ENCODE measurements around the gene NEK3.
"Not testable (repeated sequence)": the region's sequence is repeated elsewhere in the genome, so short reads cannot be mapped to it uniquely, and the experiment has no call there.

NEK3 gene

GRCh38 chr13:52194184-52194868, 34.9 kb upstream of the NEK3 start:
- H3K27ac ChIP-seq (ENCODE audit: low read depth, low read length) = peak overlapping the region; percentile 58
- H3K9me3 ChIP-seq (ENCODE audit: control insufficient read depth in 5 of 5, low read length in 5 of 5) = no peaks in the 10 kb centered on the region
- H3K36me3 ChIP-seq (ENCODE audit: control insufficient read depth in 5 of 5, insufficient read depth in 5 of 5, low read length in 5 of 5) = no peaks in the 10 kb centered on the region
- H3K4me1 ChIP-seq (ENCODE audit: control insufficient read depth in 5 of 5, insufficient read depth in 5 of 5, low read length in 5 of 5) = peaks cover 0 to 25% (median 14%) of the 10 kb centered on the region in 5 donors
- H3K4me3 ChIP-seq (ENCODE audit: low read depth in 1 of 5, low read length in 5 of 5) = peak overlapping the region; percentile 90 to 100 (median 99)
- peak overlapping the region; percentile 38 to 96 (median 86) for H3K9ac ChIP-seq (ENCODE audit: low read length in 5 of 5)
- H3K27me3 ChIP-seq (ENCODE audit: control insufficient read depth in 5 of 5, insufficient read depth in 4 of 5, low read length in 5 of 5) = no peaks in the 10 kb centered on the region

GRCh38 chr13:52193587-52194183, 34.3 kb upstream of the NEK3 start:
- peaks cover 0 to 25% (median 14%) of the 10 kb centered on the region in 5 donors for H3K4me1 ChIP-seq (ENCODE audit: control insufficient read depth in 5 of 5, insufficient read depth in 5 of 5, low read length in 5 of 5)
- H3K9ac ChIP-seq (ENCODE audit: low read length in 5 of 5) = peak overlapping the region; percentile 50 to 96 (median 86)
- peak overlapping the region; percentile 58 for H3K27ac ChIP-seq (ENCODE audit: low read depth, low read length)
- not testable (repeated sequence) for H3K27me3 ChIP-seq (ENCODE audit: control insufficient read depth in 5 of 5, insufficient read depth in 4 of 5, low read length in 5 of 5); H3K9me3 ChIP-seq (ENCODE audit: control insufficient read depth in 5 of 5, low read length in 5 of 5); H3K36me3 ChIP-seq (ENCODE audit: control insufficient read depth in 5 of 5, insufficient read depth in 5 of 5, low read length in 5 of 5)
- H3K4me3 ChIP-seq (ENCODE audit: low read depth in 1 of 5, low read length in 5 of 5) = peak overlapping the region; percentile 90 to 100 (median 99)

- not testable (repeated sequence) for H3K27me3 ChIP-seq (ENCODE audit: control insufficient read depth in 5 of 5, insufficient read depth in 4 of 5, low read length in 5 of 5); H3K9me3 ChIP-seq (ENCODE audit: control insufficient read depth in 5 of 5, low read length in 5 of 5); H3K9ac ChIP-seq (ENCODE audit: low read length in 5 of 5); H3K27ac ChIP-seq (ENCODE audit: low read depth, low read length); H3K4me1 ChIP-seq (ENCODE audit: control insufficient read depth in 5 of 5, insufficient read depth in 5 of 5, low read length in 5 of 5); H3K4me3 ChIP-seq (ENCODE audit: low read depth in 1 of 5, low read length in 5 of 5)
- peaks cover 4 to 23% (median 10%) of the 10 kb centered on the region in 5 donors for H3K36me3 ChIP-seq (ENCODE audit: control insufficient read depth in 5 of 5, insufficient read depth in 5 of 5, low read length in 5 of 5)
These were observed 28.2 kb upstream of the NEK3 start for GRCh38 chr13:52187424-52188187.

- Histone ChIP-seq H3K4me3 (ENCODE audit: low read depth in 1 of 5, low read length in 5 of 5) (no peak overlapping the region), H3K9ac (ENCODE audit: low read length in 5 of 5) (no peak overlapping the region), H3K27ac (ENCODE audit: low read depth, low read length) (no peak overlapping the region), H3K4me1 (ENCODE audit: control insufficient read depth in 5 of 5, insufficient read depth in 5 of 5, low read length in 5 of 5) (no peaks in the 10 kb centered on the region), H3K36me3 (ENCODE audit: control insufficient read depth in 5 of 5, insufficient read depth in 5 of 5, low read length in 5 of 5) (peaks cover 4 to 23% (median 11%) of the 10 kb centered on the region in 5 donors), H3K27me3 (ENCODE audit: control insufficient read depth in 5 of 5, insufficient read depth in 4 of 5, low read length in 5 of 5) (no peaks in the 10 kb centered on the region), H3K9me3 (ENCODE audit: control insufficient read depth in 5 of 5, low read length in 5 of 5) (no peaks in the 10 kb centered on the region)
These were observed 27.6 kb upstream of the NEK3 start for GRCh38 chr13:52187029-52187423.

GRCh38 chr13:52181316-52181954, 22.0 kb upstream of the NEK3 start:
- peaks cover 18 to 37% (median 26%) of the 10 kb centered on the region in 5 donors for H3K36me3 ChIP-seq (ENCODE audit: control insufficient read depth in 5 of 5, insufficient read depth in 5 of 5, low read length in 5 of 5)
- not testable (repeated sequence) for H3K9ac ChIP-seq (ENCODE audit: low read length in 5 of 5); H3K27me3 ChIP-seq (ENCODE audit: control insufficient read depth in 5 of 5, insufficient read depth in 4 of 5, low read length in 5 of 5)

GRCh38 chr13:52179925-52180324, 20.5 kb upstream of the NEK3 start:
- Histone ChIP-seq H3K27me3 (ENCODE audit: control insufficient read depth in 5 of 5, insufficient read depth in 4 of 5, low read length in 5 of 5) (no peaks in the 10 kb centered on the region), H3K9me3 (ENCODE audit: control insufficient read depth in 5 of 5, low read length in 5 of 5) (no peaks in the 10 kb centered on the region), H3K9ac (ENCODE audit: low read length in 5 of 5) (no peak overlapping the region), H3K36me3 (ENCODE audit: control insufficient read depth in 5 of 5, insufficient read depth in 5 of 5, low read length in 5 of 5) (peaks cover 14 to 33% (median 25%) of the 10 kb centered on the region in 5 donors), H3K4me3 (ENCODE audit: low read depth in 1 of 5, low read length in 5 of 5) (no peak overlapping the region), H3K27ac (ENCODE audit: low read depth, low read length) (no peak overlapping the region), H3K4me1 (ENCODE audit: control insufficient read depth in 5 of 5, insufficient read depth in 5 of 5, low read length in 5 of 5) (no peaks in the 10 kb centered on the region)

More at GRCh38 chr13:52181316-52181954, 22.0 kb upstream of the NEK3 start:
- not testable (repeated sequence) for H3K9me3 ChIP-seq (ENCODE audit: control insufficient read depth in 5 of 5, low read length in 5 of 5); H3K27ac ChIP-seq (ENCODE audit: low read depth, low read length); H3K4me1 ChIP-seq (ENCODE audit: control insufficient read depth in 5 of 5, insufficient read depth in 5 of 5, low read length in 5 of 5); H3K4me3 ChIP-seq (ENCODE audit: low read depth in 1 of 5, low read length in 5 of 5)

- Histone ChIP-seq H3K4me1 (ENCODE audit: control insufficient read depth in 5 of 5, insufficient read depth in 5 of 5, low read length in 5 of 5) (no peaks in the 10 kb centered on the region), H3K4me3 (ENCODE audit: low read depth in 1 of 5, low read length in 5 of 5) (no peak overlapping the region), H3K27me3 (ENCODE audit: control insufficient read depth in 5 of 5, insufficient read depth in 4 of 5, low read length in 5 of 5) (no peaks in the 10 kb centered on the region), H3K27ac (ENCODE audit: low read depth, low read length) (no peak overlapping the region), H3K36me3 (ENCODE audit: control insufficient read depth in 5 of 5, insufficient read depth in 5 of 5, low read length in 5 of 5) (peaks cover 13 to 32% (median 25%) of the 10 kb centered on the region in 5 donors), H3K9ac (ENCODE audit: low read length in 5 of 5) (no peak overlapping the region), H3K9me3 (ENCODE audit: control insufficient read depth in 5 of 5, low read length in 5 of 5) (no peaks in the 10 kb centered on the region)
These were observed 17.9 kb upstream of the NEK3 start for GRCh38 chr13:52177276-52177675.

GRCh38 chr13:52173970-52174369, 14.6 kb upstream of the NEK3 start:
- not testable (repeated sequence) for H3K4me3 ChIP-seq (ENCODE audit: low read depth in 1 of 5, low read length in 5 of 5); H3K27me3 ChIP-seq (ENCODE audit: control insufficient read depth in 5 of 5, insufficient read depth in 4 of 5, low read length in 5 of 5); H3K27ac ChIP-seq (ENCODE audit: low read depth, low read length); H3K9me3 ChIP-seq (ENCODE audit: control insufficient read depth in 5 of 5, low read length in 5 of 5); H3K4me1 ChIP-seq (ENCODE audit: control insufficient read depth in 5 of 5, insufficient read depth in 5 of 5, low read length in 5 of 5); H3K9ac ChIP-seq (ENCODE audit: low read length in 5 of 5)
- H3K36me3 ChIP-seq (ENCODE audit: control insufficient read depth in 5 of 5, insufficient read depth in 5 of 5, low read length in 5 of 5) = peaks cover 13 to 34% (median 31%) of the 10 kb centered on the region in 5 donors

GRCh38 chr13:52173373-52173772, 14.0 kb upstream of the NEK3 start:
- Histone ChIP-seq H3K27me3 (ENCODE audit: control insufficient read depth in 5 of 5, insufficient read depth in 4 of 5, low read length in 5 of 5) (no peaks in the 10 kb centered on the region), H3K27ac (ENCODE audit: low read depth, low read length) (no peak overlapping the region), H3K4me1 (ENCODE audit: control insufficient read depth in 5 of 5, insufficient read depth in 5 of 5, low read length in 5 of 5) (no peaks in the 10 kb centered on the region), H3K9ac (ENCODE audit: low read length in 5 of 5) (no peak overlapping the region), H3K4me3 (ENCODE audit: low read depth in 1 of 5, low read length in 5 of 5) (no peak overlapping the region), H3K36me3 (ENCODE audit: control insufficient read depth in 5 of 5, insufficient read depth in 5 of 5, low read length in 5 of 5) (peaks cover 16 to 40% (median 31%) of the 10 kb centered on the region in 5 donors), H3K9me3 (ENCODE audit: control insufficient read depth in 5 of 5, low read length in 5 of 5) (no peaks in the 10 kb centered on the region)
